Fibroblast of the conjunctiva (primary cell): ENCODE results near the gene LCK.
"Not testable (repeated sequence)": the region's sequence is repeated elsewhere in the genome, so short reads cannot be mapped to it uniquely, and the experiment has no call there.

Experiments used
- DNase-seq: peaks from one replicate; pipeline ENCODE4 v3.0.0-alpha.2; 2010; ENCODE audit warnings: low read depth

LCK gene

GRCh38 chr1:32274646-32275340, 23.7 kb downstream of the LCK start:
- no peak for DNase-seq

DNA sequence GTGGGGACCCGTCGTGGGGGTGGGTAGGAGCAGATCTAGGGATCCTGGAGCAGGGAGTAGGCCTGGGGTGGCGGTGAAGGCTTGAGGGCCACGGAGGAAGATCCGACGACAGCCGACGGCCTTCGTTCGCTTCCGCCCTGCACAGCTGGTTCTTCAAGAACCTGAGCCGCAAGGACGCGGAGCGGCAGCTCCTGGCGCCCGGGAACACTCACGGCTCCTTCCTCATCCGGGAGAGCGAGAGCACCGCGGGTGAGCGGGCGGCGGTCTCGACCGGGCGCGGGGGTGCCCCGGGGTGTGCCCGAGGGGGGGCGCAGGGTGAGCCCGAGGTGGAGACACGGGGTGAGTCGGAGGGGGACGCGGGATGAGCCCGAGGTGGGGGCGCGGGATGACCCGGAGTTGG, 24.4 kb downstream of the LCK start:
- no peak for DNase-seq

DNA sequence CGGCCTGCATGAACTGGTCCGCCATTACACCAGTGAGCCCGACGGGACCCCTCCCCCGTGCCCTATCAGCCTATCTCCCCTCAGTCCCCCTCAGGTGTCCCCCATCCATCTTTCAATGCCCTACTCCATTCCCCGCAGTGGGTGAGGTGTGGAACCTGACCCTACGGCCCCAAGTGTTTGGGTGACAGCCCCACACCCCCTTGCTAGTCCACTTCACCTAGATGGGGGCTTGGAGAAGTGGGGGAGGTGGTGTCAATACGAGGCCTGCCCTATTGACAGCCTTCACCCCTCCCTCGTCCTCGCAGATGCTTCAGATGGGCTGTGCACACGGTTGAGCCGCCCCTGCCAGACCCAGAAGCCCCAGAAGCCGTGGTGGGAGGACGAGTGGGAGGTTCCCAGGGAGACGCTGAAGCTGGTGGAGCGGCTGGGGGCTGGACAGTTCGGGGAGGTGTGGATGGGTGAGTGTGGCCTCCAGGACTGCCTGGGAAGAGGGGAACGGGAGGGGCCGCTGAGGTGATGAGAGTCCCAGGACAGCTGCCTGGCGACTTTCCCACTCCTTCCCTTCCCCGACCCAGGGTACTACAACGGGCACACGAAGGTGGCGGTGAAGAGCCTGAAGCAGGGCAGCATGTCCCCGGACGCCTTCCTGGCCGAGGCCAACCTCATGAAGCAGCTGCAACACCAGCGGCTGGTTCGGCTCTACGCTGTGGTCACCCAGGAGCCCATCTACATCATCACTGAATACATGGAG, 25.1 kb downstream of the LCK start:
- no peak for DNase-seq

GRCh38 chr1:32284777-32285176, 33.7 kb downstream of the LCK start:
- DNase-seq = not testable (repeated sequence)

GRCh38 chr1:32285658-32286057, 34.6 kb downstream of the LCK start:
- no peak for DNase-seq

GRCh38 chr1:32286763-32287162, 35.7 kb downstream of the LCK start:
- DNase-seq = no peak

GRCh38 chr1:32289256-32289655, 38.2 kb downstream of the LCK start:
- DNase-seq = no peak

GRCh38 chr1:32291145-32291707, 40.2 kb downstream of the LCK start:
- DNase-seq = no peak

GRCh38 chr1:32291708-32292538, 40.9 kb downstream of the LCK start, which contains the start of gene HDAC1:
HDAC1 (plus strand) TSS chr1:32292083; CDS start chr1:32292170, 87 bp downstream.
- DNase-seq = peak; percentile 83

GRCh38 chr1:32298211-32298610, 47.1 kb downstream of the LCK start:
- not testable (repeated sequence) for DNase-seq

GRCh38 chr1:32299327-32299726, 48.3 kb downstream of the LCK start:
- no peak for DNase-seq

DNA sequence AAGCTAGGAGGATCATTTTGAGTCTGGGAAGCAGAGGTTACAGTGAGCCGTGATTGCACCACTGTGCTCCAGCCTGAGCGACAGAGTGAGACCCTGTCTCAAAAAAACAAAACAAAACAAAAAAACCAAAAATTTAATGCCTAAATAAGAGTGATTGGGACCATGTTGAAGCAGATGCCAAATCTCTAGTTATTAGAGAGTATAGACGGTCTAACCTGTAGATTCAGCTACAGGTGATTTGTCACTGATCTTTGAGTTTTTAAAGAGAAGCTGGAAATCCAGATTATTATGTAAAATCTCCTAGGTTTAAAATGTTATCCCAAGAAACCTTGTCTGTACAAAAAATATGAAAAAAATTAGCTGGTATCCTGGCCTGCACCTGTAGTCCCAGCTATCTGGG, 52.3 kb downstream of the LCK start:
- no peak for DNase-seq

- DNase-seq = no peak
These were observed 53.0 kb downstream of the LCK start for GRCh38 chr1:32303997-32304622.

DNA sequence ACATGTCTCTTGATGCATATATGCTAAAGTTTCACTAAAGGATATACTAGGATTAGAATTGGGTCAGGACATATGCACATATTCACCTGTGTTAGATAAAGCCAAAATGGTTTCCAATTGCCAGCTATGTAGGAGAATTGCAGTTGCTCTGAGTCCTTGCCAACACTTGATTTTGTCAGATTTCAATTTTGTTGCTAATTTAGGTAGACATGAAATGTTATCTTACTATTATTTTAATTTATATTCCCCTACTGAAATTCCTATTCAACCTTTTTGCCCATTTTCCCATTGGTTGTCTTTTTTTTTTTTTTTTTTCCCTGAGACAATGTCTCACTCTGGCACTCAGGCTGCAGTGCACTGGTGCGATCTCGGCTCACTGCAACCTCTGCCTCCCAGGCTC, 54.2 kb downstream of the LCK start:
- no peak for DNase-seq

DNA sequence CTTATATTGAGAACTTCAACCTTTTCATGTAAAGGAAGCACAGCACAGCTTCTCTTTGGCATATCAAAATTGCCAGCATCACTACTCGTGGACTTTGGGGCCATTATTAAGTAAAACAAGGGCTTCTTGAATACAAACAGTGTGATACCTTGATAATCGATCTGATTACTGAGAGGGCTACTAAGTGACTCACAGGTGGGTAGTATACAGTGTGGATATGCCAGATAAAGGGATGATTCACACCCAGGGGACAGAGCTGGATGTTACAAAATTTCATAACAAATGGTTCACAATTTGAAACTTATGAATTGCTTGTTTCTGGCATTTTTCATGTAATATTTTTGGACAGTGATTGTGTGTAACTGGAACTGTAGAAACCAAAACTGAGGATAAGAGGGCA, 56.3 kb downstream of the LCK start:
- DNase-seq = no peak

GRCh38 chr1:32309960-32310359, 58.9 kb downstream of the LCK start:
- DNase-seq = no peak

GRCh38 chr1:32311709-32312393, 60.8 kb downstream of the LCK start:
- DNase-seq = no peak

DNA sequence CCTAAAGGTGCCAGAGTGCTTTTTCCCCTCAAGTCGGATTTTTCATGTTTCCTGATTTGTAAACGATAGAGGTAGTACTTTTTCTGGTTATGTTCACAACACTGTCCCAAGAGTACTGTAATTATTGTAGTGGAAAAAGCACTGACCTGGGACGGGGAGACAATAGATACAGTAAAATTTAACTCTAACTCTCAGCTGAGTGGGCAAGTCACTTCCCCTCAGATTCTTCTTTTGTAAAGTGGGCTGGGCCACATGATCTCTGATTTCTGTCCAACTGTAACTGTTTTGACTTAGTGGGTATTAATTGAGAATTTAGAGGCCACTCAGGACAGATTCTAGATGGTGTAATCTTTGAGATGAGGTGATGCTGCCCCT, 65.8 kb downstream of the LCK start:
- DNase-seq = no peak

DNA sequence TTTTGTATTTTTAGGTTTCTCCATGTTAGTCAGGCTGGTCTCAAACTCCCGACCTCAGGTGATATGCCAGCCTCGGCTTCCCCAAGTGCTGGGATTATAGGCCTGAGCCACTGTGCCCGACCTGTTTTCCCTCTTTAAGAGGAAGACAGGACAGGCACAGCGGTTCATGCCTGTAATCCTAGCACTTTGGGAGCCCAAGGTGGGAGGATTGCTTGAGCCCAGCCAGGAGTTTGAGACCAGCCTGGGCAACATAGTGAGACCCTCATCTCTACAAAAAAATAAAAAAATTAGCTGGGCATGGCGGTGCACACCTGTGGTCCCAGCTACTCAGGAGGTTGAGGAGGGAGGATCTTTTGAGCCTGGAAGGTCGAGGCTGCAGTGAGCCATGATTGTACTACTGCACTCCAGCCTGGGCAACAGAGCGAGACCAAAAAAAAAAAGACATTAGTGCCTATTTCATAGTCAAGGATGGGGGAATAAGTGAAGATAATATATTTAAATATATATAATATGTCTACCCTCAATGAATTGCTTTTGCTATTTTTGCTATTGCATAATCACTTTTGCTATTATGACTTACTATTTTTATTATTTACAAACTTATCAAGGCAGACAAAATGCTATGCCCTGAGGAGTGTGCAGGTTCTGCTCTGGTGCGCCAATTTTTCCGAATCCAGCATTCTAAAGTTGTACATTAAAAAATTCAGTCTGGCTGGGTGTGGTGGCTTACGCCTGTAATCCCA, 67.2 kb downstream of the LCK start:
- DNase-seq = no peak

- no peak for DNase-seq
These were observed 70.7 kb downstream of the LCK start for GRCh38 chr1:32321712-32322291.
